H54 (cell line): ENCODE data around the gene MND1.
"Not testable (repeated sequence)": the region's sequence is repeated elsewhere in the genome, so short reads cannot be mapped to it uniquely, and the experiment has no call there.

Source experiments
- DNase-seq: peaks from one replicate; pipeline ENCODE4 v3.0.0; 2011; ENCODE audit warnings: low spot score, mixed read lengths; ENCODE audit not compliant: insufficient read length
- FAIRE-seq: peaks from 3 replicates; lab custom pipeline; 2011; peaks lifted over from hg19 to GRCh38; lab: Jason Lieb, UNC
- POLR2A ChIP-seq: IDR thresholded peaks from 2 replicates; pipeline ENCODE4 v1.6.1; 2011; ENCODE audit warnings: low read depth, mild to moderate bottlenecking, low read length

Gene MND1

DNA sequence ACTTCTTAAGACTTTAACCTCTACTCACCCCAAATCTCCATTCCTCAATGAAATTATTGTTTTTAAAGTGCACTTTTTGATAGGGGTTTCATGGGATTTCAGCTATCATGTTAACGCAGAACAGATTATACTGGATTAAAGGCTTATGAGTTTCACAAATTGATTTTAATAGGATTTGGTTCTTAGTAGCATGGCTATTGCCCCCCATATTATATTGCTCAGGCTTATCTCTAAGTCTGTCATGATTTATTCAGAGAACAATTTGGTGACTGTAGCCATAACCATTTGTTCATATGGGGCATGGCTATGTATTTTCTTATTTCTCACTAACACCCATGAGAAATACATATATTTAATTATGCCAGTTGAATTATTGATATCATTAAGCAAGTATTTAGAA lies 57.0 kb downstream of the MND1 start:
- TF ChIP-seq POLR2A = no peak
- DNase-seq = no peak
- FAIRE-seq = no peak

DNA sequence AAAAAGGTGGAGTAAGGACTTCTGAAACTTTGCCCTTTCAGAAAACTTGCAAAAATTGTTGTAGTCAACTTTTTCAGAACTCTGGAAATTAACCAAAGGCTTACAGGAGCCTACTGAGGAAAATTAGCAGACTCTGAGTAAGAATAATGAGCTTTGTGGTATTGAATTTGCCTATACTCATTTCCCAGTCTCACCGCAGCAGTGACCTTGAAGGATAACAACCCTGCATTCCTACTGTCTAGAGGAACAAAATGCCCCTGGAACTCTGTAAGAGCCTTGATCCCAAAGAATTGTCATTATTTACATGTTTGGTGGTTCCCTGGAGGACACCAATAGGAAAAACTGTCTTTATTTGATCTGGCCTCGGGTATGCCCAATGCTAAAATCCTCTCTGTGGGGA lies 57.9 kb downstream of the MND1 start:
- no peak for FAIRE-seq
- no peak for DNase-seq
- no peak for TF ChIP-seq POLR2A

DNA sequence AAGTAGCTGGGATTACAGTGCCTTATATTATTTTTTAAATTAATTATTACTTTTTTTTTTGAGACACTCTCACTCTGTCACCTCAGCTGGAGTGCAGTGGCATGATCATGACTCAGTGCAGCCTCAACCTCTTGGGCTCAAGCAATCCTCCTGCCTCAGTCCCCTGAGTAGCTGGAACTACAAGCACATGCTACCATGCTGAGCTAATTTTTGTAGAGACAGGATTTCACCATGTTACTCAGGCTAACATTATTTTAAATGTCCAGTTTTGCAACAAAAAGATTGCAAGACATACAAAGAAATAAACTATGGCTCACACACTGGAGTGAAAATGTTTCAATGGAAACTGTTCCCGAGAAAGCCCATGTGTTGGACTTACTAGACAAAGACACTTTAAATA lies 59.2 kb downstream of the MND1 start:
- no peak for DNase-seq
- no peak for TF ChIP-seq POLR2A
- FAIRE-seq = no peak

DNA sequence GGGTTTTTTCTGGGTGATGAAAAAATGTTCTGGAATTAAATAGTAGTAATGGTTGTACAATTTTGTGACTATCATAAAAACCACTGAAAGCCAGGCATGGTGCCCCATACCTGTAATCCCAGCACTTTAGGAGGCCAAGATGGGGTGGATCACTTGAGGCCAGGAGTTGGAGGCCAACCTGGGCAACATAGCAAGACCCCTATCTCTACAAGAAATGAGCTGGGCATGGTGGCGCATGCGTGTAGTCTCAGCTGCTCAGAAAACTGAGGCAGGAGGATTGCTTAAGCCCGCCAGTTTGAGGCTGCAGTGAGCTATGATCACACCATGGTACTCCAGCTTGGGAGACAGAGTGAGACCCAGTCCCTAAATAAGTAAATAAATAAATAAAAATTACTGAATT lies 63.4 kb downstream of the MND1 start:
- no peak for TF ChIP-seq POLR2A
- no peak for FAIRE-seq
- no peak for DNase-seq

DNA sequence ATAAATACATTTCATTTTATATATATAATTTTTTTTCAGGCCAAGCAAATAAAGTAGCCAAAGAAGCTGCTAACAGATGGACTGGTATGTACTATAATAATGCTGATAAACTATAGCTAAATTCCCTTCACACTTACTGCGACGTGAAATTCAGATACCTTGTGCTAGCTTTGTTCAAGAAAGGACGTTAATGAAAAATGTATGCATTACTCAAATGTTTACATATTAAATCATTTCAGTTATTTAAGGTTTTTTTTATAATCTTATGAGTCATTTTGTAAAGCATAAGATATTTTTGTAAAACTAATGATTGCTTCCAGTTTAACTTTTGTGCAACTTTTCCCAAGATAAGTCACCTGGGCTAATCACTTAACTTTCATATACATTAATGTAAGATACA lies 64.4 kb downstream of the MND1 start:
- DNase-seq (no peak), FAIRE-seq (no peak)
- no peak for TF ChIP-seq POLR2A

DNA sequence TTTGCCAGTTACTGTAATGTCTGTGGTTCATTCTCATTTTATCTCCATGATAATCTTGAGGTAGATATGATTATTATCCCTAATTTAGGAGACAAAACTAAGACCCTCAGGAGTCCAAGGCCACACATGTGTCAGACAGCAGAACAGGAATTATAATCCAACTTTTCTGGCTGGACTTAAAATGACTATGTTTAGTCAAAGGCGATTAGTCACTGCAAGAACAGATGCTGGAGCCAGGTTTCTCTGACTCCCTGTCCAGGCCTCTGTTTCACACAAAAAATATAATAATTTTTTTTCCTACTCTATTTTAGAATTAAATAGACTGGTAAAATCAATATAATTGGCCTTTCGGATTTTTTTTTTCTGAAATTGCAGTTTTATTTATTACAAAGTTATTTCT lies 64.9 kb downstream of the MND1 start:
- no peak for FAIRE-seq
- no peak for DNase-seq

DNA sequence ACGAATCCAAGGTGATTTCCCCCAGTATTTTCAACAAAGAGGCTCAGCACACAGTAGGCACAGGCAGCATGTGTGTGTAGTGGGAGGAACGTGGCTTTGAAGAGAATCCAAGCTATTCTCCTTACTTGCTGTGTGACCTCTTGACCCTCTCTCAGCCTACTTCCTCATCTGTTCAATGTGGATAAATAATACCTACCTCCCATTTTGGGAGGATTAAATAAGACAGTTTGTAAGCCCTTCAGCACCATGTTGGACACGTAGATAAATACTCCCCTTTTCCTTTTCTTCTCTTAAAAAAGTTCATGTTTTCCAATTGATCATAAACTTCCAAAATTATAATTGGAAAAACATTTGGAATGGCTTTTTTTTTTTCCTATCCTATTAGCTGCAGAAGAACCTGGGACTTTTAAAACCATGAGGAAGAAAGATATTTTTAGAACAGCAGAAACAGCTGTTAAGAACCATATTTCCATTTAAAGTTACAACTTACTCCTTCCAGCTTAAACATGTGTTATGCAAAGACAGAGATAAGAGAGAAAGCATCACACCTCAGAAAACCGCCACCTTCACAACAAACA lies 65.5 kb downstream of the MND1 start:
- DNase-seq (no peak), FAIRE-seq (no peak)
- TF ChIP-seq POLR2A = no peak

More for the DNA sequence above, 64.9 kb downstream of the MND1 start:
- TF ChIP-seq POLR2A = no peak

DNA sequence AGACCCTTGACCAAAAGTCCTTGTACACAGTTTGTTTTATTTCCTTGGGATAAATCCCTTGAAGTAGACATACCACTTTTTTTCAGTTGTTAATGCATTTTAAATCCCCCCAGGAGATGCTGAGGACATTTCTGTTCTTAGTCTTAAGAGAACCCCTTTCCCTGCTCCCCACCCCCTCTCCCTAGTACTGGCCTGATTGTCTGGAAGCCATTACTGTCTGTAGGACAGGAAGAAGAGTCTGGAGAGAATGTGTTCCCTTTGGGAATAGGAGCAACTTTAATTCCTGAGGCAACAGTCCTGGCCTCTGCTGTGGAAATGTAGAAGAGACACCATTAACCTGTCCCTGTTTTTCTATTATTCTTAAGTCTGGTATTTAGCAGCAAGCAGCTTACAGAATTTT lies 69.4 kb downstream of the MND1 start:
- no peak for TF ChIP-seq POLR2A
- no peak for DNase-seq
- FAIRE-seq = no peak

DNA sequence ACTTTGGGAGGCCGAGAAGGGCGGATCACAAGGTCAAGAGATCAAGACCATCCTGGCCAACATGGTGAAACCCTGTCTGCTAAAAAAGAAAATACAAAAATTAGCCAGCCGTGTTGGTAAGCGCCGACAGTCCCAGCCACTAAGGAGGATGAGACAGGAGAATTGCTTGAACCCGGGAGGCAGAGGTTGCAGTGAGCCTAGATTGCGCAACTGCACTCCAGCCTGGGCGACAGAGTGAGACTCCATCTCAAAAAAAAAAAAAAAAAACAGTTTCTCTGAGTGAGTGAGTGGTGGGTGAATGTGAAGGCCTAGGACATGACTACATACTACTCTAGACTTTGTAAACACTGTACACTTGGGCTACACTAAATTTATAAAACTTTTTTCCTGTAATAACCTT lies 72.0 kb downstream of the MND1 start:
- not testable (repeated sequence) for FAIRE-seq, DNase-seq

DNA sequence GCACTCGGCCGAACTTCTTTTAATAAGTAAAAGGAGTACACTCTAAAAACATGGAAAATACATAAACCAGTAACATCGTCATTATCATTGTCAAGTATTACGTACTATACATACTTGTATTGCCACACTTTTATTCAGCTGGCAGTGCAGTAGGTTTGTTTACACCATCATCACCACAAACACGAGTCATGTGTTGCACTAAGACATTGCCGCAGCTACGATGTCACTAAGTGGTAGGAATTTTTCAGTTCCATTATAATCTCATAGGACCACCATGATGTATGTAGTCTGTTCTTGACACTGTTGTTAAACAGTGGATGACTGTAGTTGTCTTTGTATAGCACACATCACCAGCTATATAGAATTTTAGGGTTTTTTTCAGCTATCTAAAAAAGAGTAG lies 73.6 kb downstream of the MND1 start:
- FAIRE-seq (no peak), DNase-seq (no peak)
- TF ChIP-seq POLR2A = no peak

DNA sequence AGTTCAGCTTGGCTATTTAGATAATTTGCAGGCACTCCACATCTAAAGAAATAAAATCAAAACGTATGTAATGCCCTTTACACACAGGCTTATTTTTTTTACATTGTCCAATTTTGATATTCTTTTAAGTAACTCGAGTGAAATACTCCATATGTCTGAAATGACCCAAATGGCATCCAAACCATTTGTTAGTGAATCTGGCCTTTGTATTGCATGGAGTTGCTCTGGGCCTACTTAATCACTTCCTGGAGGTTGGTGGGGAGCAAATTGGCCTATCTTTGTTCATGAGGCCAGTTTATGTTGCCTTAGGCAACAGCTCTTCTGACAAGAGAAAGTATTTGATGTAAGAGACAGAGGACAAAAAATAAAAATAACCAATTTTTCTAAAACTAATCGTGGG lies 74.1 kb downstream of the MND1 start:
- TF ChIP-seq POLR2A = no peak
- FAIRE-seq = no peak

DNA sequence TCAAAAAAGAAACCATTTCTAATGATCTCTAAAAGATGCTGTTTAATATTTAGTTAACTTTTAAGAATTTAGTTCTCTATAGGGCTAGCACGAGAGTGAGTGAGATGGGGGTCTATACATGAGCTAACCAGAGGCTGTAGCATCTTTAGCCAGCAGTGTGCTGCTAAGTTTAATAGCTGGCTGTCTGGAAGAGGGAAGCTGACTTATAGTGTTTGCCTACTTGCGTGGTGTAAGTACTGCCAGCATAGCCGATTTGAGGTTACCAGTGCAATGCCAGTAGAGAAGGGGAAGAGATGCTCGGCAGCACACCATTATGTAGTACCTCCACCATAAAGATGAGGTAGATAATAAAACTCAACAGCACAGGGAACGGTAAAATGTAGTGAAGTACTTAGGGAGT lies 74.5 kb downstream of the MND1 start:
- no peak for TF ChIP-seq POLR2A
- DNase-seq (no peak), FAIRE-seq (no peak)

More for the DNA sequence above, 74.1 kb downstream of the MND1 start:
- DNase-seq = no peak

DNA sequence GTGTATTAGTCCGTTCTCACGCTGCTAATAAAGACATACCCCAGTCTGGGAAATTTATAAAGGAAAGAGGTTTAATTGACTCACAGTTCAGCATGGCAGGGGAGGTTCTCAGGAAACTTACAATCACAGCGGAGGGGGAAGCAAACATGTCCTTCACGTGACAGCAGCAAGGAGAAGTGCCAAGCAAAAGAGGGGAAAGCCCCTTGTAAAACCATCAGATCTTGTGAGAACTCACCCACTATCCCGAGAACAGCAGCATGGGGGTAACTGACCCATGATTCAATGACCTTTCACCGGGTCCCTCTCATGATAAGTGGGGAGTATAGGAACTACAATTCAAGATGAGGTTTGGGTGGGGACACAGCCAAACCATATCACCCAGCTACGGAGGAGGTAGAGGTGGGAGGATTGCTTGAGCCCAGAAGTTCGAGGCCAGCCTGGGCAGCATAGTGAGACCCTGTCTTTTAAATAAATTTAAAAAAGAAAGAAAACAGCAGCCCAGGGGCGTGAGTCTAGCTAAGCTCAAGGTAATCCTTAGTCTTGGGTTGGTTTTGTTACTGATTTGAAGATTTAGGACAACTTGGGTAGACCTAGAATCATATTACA lies 75.3 kb downstream of the MND1 start:
- TF ChIP-seq POLR2A = no peak
- FAIRE-seq (no peak), DNase-seq (no peak)

DNA sequence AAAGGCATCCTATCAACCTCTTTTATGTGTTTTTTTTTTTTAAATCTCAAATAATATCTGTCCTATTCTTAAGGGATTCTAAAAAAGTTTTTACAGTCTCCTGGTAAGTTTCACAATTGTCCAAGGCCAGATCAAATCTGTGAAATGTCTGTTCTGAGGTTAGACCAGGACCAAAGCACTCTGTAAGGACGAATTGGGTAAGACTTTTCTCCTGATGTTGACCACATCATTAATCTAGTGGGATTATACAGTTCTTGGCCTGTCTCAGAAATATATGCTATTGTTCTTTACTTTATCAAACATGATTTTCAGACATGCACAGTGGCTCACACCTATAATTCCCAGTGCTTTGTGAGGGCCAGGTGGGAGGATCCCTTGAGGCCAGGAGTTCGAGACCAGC lies 75.9 kb downstream of the MND1 start:
- DNase-seq (no peak), FAIRE-seq (no peak)
- TF ChIP-seq POLR2A = no peak

DNA sequence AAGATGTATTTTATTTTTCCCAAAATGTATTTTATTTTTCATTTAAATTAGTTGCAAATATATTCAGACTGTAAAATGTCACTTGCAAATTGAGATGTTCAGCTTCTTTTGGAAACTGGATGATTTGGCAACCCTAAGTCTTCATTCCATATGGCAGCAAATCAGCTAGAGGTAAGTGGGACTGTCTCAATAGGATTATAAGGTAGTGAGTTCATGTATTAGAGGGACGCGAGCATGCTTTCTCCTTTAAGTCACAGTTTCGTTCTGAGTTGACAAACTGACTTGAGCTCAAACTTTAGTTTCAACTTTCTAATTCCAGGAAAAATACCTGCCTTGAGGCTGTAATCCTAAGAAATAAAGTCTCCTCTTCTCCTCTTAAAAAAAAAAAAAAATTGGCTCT lies 77.5 kb downstream of the MND1 start:
- TF ChIP-seq POLR2A = no peak
- FAIRE-seq (no peak), DNase-seq (no peak)

DNA sequence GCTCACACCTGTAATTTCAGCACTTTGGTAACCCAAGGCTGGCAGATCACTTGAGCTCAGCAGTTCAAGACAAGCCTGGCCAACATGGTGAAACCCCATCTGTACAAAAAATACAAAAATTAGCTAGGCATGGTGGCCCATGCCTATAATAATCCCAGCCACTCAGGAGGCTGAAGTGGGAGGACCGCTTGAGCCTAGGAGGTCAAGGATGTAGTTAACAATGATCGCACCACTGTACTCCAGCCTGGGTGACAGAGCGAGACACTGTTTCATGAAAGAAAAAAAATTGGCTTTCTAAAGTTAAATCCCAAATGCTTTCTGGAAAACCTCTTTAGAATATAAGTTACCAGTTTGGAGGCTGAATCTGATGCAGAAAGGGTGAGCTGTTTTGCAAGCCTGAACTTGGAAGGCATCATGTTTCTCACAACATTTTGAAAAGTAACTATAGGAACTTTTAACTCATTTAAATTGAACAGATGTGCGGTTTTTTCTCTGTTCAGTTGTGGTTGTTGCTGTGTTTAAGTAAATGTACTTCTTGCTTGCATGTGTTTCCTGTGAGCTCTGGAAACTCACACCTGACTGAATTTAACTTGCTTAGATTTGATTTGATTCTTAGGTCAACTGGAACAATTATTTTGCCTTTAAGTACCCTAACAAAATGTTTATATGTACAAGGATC lies 81.9 kb downstream of the MND1 start:
- no peak for TF ChIP-seq POLR2A

More for the DNA sequence above, 81.9 kb downstream of the MND1 start:
- DNase-seq (no peak), FAIRE-seq (no peak)
